ENCODE data around the gene LCN10.
"Not testable (repeated sequence)": the region's sequence is repeated elsewhere in the genome, so short reads cannot be mapped to it uniquely, and the experiment has no call there.

- not testable (repeated sequence) for TF ChIP-seq POLR2A (IDR thresholded peaks at IDR 0.05); CTCF (IDR thresholded peaks at IDR 0.05); POLR2AphosphoS5 (IDR thresholded peaks at IDR 0.05); EP300 (IDR thresholded peaks at IDR 0.05; ENCODE audit: low read depth)
Measured at GRCh38 chr9:136765745-136766409, 23.1 kb upstream of the LCN10 start.

All from transverse colon (tissue), 4 donors.